HG02970 (cell line): Measurements from ENCODE around the gene ARHGAP21.
A peak's percentile ranks its signal among the peaks of the same experiment; 100 is the strongest.
"Not testable (repeated sequence)": the region's sequence is repeated elsewhere in the genome, so short reads cannot be mapped to it uniquely, and the experiment has no call there.

Experiments used
- ATAC-seq: cut with Tn5 transposase; IDR thresholded peaks from one replicate; pipeline ENCODE4 v1.9.1; 2021; ENCODE audit warnings: mild to moderate bottlenecking, moderate library complexity, moderate number of reproducible peaks; ENCODE audit not compliant: unreplicated experiment, low FRiP score

The ARHGAP21 gene

GRCh38 chr10:24723788-24724380, at the start of gene ARHGAP21:
Gene ARHGAP21, minus strand, starts transcription at chr10:24723887. Its CDS starts 1,988 bp downstream, at chr10:24721899.
- peak; percentile 4 for ATAC-seq

- no peak for ATAC-seq
Measured at GRCh38 chr10:24771943-24772694, 48.4 kb upstream of the ARHGAP21 start.

- not testable (repeated sequence) for ATAC-seq
Measured at GRCh38 chr10:24764991-24765390, 41.3 kb upstream of the ARHGAP21 start.

- ATAC-seq = no peak
Measured at GRCh38 chr10:24762966-24763623, 39.4 kb upstream of the ARHGAP21 start.

- no peak for ATAC-seq
Measured at GRCh38 chr10:24762161-24762924, 38.7 kb upstream of the ARHGAP21 start.

GRCh38 chr10:24759672-24760071, 36.0 kb upstream of the ARHGAP21 start:
- no peak for ATAC-seq

- ATAC-seq = not testable (repeated sequence)
Measured at GRCh38 chr10:24758254-24758653, 34.6 kb upstream of the ARHGAP21 start.

GRCh38 chr10:24756283-24756682, 32.6 kb upstream of the ARHGAP21 start:
- no peak for ATAC-seq

- ATAC-seq = no peak
Measured at GRCh38 chr10:24751716-24752115, 28.0 kb upstream of the ARHGAP21 start.

GRCh38 chr10:24750695-24751094, 27.0 kb upstream of the ARHGAP21 start:
- no peak for ATAC-seq

- no peak for ATAC-seq
Measured at GRCh38 chr10:24748214-24748613, 24.5 kb upstream of the ARHGAP21 start.

GRCh38 chr10:24744946-24745345, 21.3 kb upstream of the ARHGAP21 start:
- ATAC-seq = no peak

- no peak for ATAC-seq
Measured at GRCh38 chr10:24740714-24741113, 17.0 kb upstream of the ARHGAP21 start.

- ATAC-seq = no peak
Measured at GRCh38 chr10:24737001-24737400, 13.3 kb upstream of the ARHGAP21 start.

GRCh38 chr10:24731942-24732341, 8.3 kb upstream of the ARHGAP21 start:
- no peak for ATAC-seq

- ATAC-seq = no peak
Measured at GRCh38 chr10:24730811-24731210, 7.1 kb upstream of the ARHGAP21 start.

- ATAC-seq = no peak
Measured at GRCh38 chr10:24727786-24728185, 4.1 kb upstream of the ARHGAP21 start.

- ATAC-seq = no peak
Measured at GRCh38 chr10:24726626-24727025, 2.9 kb upstream of the ARHGAP21 start.

GRCh38 chr10:24726029-24726428, 2.3 kb upstream of the ARHGAP21 start:
- not testable (repeated sequence) for ATAC-seq

- ATAC-seq = peak; percentile 83
Measured at GRCh38 chr10:24724381-24725228, 918 bp upstream of the ARHGAP21 start.
